ENCODE data around the gene KANTR.
"Not testable (repeated sequence)": the region's sequence is repeated elsewhere in the genome, so short reads cannot be mapped to it uniquely, and the experiment has no call there.

The KANTR gene

GRCh38 chrX:53133400-53133799 lies 39.5 kb downstream of the KANTR start:
- peak; percentile 38 for DNase-seq

DNA sequence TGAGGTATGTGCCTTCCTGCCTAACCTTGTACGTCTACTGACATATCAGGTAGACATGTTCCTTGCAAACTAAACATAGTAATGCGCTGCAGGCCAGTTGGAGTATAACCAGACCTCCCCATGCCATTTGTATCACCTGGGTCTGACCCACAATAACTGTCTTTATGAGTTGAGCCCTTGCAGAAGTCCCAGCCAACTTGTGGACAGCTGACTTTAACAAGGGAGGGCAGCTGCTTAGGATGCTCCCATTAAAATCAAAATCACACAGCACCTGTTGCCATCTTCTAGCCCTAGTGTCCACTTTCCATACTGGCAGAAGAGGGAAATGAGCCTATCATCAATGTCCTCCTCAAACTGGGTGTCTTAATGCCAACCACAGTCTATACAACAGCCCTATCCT lies 41.6 kb downstream of the KANTR start:
- DNase-seq = peak; percentile 7

- no peak for DNase-seq
Observed at GRCh38 chrX:53153581-53153980, 59.6 kb downstream of the KANTR start.

DNA sequence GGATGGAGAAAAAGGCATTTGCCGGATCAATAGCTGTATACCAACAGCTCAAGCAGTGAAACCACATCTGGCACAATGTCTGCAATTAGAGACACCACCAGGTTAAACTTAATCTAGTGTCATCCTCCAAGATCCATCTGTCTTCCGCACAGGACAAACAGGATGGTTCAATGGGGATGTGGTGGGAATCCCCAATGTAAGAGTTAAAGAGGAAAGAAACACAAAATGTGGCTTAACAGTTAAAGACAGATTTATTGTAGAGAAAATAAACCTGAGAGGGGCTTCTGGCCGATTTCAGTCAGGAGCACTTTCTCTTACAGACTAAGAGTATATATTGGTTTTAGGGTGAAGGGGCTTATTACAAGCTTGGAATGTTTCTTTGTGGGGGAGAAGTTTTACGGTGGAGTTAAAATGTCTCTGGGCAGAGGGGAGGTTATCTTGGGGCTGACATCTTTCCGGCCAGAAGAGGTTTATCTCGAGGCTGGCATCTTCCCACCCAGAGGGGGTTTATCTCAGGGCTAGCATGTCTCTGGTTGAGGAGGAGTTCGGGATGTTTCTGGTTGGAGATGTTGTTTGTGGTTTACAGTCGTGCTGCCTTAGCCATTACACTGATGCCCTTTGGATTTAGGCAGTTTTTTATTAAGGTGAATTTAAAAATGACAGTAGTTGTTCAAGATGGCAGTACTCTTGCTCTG lies 61.7 kb downstream of the KANTR start:
- DNase-seq = no peak

GRCh38 chrX:53156207-53156596 lies 62.3 kb downstream of the KANTR start:
- no peak for DNase-seq

DNA sequence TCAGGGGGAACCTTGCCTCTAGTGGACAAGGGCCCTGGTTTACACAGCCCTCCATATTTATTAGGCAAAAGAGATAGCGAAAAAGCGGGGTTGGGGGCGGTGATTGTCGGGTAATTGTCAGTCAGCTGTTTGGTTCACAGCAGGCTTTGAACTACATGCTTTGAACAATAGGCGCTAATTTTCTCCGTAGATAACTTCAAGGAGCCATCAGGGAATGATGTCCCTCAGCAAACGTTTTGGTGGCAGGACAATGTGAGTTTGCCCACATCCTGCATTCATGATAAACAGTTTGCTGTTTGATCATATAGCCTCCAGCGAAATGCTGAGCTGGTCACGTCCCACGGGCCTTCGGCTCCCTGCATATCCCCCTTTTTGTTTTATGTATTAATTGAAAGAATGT lies 65.2 kb downstream of the KANTR start:
- no peak for DNase-seq

GRCh38 chrX:53160297-53160983 lies 66.5 kb downstream of the KANTR start:
- DNase-seq = no peak

GRCh38 chrX:53163436-53163835 lies 69.5 kb downstream of the KANTR start:
- no peak for DNase-seq

DNA sequence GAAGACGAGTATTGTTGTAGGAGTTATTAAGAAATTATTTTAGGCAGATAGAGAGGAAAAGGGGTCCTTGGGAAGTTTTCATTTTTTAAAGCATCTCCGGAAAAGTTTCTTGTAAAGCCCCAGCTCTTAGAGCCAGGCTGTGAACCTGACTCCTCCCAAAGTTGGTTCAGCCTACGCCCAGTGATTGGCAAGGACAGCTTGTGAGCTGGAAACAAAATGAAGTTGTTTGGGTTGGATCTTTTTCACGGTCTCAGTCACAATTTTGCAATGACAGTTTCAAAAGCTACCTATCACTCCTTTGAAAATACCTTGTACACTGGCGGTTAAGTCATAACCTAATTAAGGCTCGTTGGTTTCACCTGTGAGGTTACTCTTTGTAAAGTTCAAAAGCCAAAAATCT lies 70.6 kb downstream of the KANTR start:
- DNase-seq = not testable (repeated sequence)

DNA sequence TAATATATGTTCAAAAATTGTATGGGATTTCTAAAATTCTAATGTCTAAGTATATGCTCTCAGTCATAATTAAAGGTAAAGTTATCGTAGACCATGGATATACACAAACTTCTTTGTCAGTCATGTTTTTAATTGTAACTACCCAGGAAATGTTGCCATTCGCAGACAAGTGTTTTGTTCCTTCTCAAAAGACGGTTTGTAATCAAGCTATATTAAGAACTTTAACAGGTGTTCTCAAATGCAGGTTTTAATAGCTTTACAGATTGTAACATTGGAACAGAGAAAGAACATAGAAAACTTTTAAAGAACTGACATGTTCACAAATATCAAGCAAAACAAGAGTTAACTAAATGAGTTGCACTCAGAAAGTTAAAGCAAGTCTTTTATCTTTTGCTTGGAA lies 72.2 kb downstream of the KANTR start:
- DNase-seq = no peak

- DNase-seq = no peak
Observed at GRCh38 chrX:53171356-53171755, 77.4 kb downstream of the KANTR start.

Measured in NCI-H1694 treated with DMSO at 0.1 percent for 48 hours (cell line).